Spleen (tissue), 11 donors: Measurements from ENCODE around the gene WHRN. TPM values are rescaled to one million over a fixed set of nuclear protein-coding genes. Genes with fewer than 3 reads are reported as not detected.

ENCODE experiments used
- DNase-seq: peaks from one replicate; pipeline ENCODE4 v3.0.0-alpha.2; 2020
- H3K27ac ChIP-seq, 8 donors: fragments of 200-600 bp; sonication (generic) in 7 of 8; 1 replicate in 4 of 8; 2 replicates in 4 of 8; pipeline versions ENCODE4 v1.5.0 to v1.8.0; 2016 to 2021; ENCODE audit warnings: inconsistent platforms in 4 of 8, mild to moderate bottlenecking in 4 of 8, moderate library complexity in 1 of 8
- H3K27me3 ChIP-seq, 7 donors: fragments of 200-600 bp; sonication (generic) in 6 of 7; replicated peaks in 1 of 7; 1 replicate in 4 of 7; 2 replicates in 3 of 7; pipeline versions ENCODE4 v1.5.0 to v1.8.0; 2016 to 2021; ENCODE audit warnings: inconsistent platforms in 3 of 7, mild to moderate bottlenecking in 1 of 7
- H3K36me3 ChIP-seq, 6 donors: fragments of 200-600 bp; sonication (generic) in 5 of 6; 1 replicate in 4 of 6; 2 replicates in 2 of 6; pipeline versions ENCODE4 v1.5.0 to v1.8.0; 2016 to 2021; ENCODE audit warnings: inconsistent platforms in 2 of 6
- H3K4me1 ChIP-seq, 6 donors: fragments of 200-600 bp; sonication (generic) in 5 of 6; 1 replicate in 3 of 6; 2 replicates in 3 of 6; pipeline versions ENCODE4 v1.5.0 to v1.8.0; 2016 to 2021; ENCODE audit warnings: inconsistent platforms in 3 of 6
- H3K4me3 ChIP-seq, 8 donors: fragments of 200-600 bp; sonication (generic) in 7 of 8; 1 replicate in 4 of 8; 2 replicates in 4 of 8; pipeline versions ENCODE4 v1.5.0 to v1.8.0; 2016 to 2021; ENCODE audit warnings: inconsistent platforms in 4 of 8, mild to moderate bottlenecking in 4 of 8, moderate library complexity in 2 of 8
- H3K9me3 ChIP-seq, 8 donors: fragments of 200-600 bp; sonication (generic) in 7 of 8; 1 replicate in 4 of 8; 2 replicates in 4 of 8; pipeline versions ENCODE4 v1.5.0 to v1.8.0; 2016 to 2021; ENCODE audit warnings: inconsistent platforms in 4 of 8
- POLR2A ChIP-seq, 3 donors: fragments of 450-650 bp; IDR thresholded peaks; one replicate each; pipeline ENCODE4 v1.5.1; 2017; ENCODE audit warnings: antibody characterized with exemption in 3 of 3, mild to moderate bottlenecking in 1 of 3
- POLR2AphosphoS5 ChIP-seq, 3 donors: sonication (generic); formaldehyde crosslinking; IDR thresholded peaks; one replicate each; pipeline ENCODE4 v1.5.1; 2017; ENCODE audit warnings: antibody characterized with exemption in 3 of 3
- WGBS, 5 donors: extraction: QIAGEN DNeasy Blood & Tissue Kit in 3 of 5; methylation state at CpG; one replicate each; pipeline versions ENCODE4 v1.1.5 to v1.1.7; 2013 to 2018; 5-methylcytosine and 5-hydroxymethylcytosine counted together
- intact Hi-C: fragments of 100-400 bp; cut with DNase I; formaldehyde crosslinking; loops from one replicate; pipeline ENCODE4 v1.15.0; 2023; ENCODE audit warnings: low total_unique reads
- polyA plus RNA-seq, 3 donors: library from polyadenylated mRNA; stranded (reverse); fragments of 200-250 nt; gene quantifications; one replicate each; pipeline ENCODE4 v1.2.1, GENCODE V29; 2013
- total RNA-seq, 7 donors: library from RNA; depleted of rRNA in 3 of 7; stranded (reverse); fragments of >200 nt in 3 of 7; fragmentation: NEBNext Ultra II Directional in 4 of 7; extraction: Animal tissue kit (Norgen Biotek cat#: 25700) in 4 of 7; gene quantifications; one replicate each; pipeline versions ENCODE4 v1.1.0 to v1.2.1, GENCODE V29; 2016 to 2021
- TF ChIP-seq, protein P1 (sequence below), 11 experiments: fragments of 200-600 bp in 7 of 11; fragments of 450-650 bp in 4 of 11; sonication (generic) in 4 of 11; IDR thresholded peaks in 8 of 11; conservative IDR thresholded peaks in 3 of 11; 1 replicate in 7 of 11; 2 replicates in 4 of 11; pipeline versions ENCODE4 v1.4.0 to v1.8.0; 2016 to 2021; ENCODE audit warnings: antibody characterized with exemption in 11 of 11, inconsistent platforms in 4 of 11, mild to moderate bottlenecking in 1 of 11
- donor health status: healthy with polysubstance abuse.
- donor health status: DM: no; HTN: no; CAD: no; lungs with moderate emphysema.
- donor health status: DM: no; HTN: no; CAD: no.
- donor health status: Bipolar disorder and iron deficiency.
- donor health status: healthy.
- donor health status: DM: no; HTN: no; CAD: no.
- donor health status: DM: yes; HTN: yes; CAD: no.

WHRN gene
- total and polyA plus RNA-seq, 10 donors = 3.7 to 51.6 (median 26.8) TPM

DNA sequence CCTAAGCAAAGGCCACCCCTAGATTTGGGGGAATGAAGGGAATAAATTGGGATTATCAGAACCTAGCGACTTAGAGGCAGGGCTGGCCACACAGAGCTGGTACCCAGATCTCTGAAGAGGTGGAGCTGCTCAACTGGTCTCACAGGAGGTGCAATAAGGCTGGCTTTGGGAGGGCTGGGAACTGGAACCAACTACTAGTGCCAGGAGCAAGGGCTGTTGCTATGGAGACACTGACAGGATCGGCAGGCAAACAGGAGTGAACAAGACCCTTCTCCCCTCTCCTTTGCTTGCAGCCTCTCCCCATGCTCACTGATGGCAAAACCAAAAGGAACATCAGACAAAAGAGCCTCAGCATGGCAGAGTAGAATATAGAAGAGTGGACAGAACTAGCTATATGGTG lies 17.0 kb upstream of the WHRN start:
- TF ChIP-seq, protein P1, sequence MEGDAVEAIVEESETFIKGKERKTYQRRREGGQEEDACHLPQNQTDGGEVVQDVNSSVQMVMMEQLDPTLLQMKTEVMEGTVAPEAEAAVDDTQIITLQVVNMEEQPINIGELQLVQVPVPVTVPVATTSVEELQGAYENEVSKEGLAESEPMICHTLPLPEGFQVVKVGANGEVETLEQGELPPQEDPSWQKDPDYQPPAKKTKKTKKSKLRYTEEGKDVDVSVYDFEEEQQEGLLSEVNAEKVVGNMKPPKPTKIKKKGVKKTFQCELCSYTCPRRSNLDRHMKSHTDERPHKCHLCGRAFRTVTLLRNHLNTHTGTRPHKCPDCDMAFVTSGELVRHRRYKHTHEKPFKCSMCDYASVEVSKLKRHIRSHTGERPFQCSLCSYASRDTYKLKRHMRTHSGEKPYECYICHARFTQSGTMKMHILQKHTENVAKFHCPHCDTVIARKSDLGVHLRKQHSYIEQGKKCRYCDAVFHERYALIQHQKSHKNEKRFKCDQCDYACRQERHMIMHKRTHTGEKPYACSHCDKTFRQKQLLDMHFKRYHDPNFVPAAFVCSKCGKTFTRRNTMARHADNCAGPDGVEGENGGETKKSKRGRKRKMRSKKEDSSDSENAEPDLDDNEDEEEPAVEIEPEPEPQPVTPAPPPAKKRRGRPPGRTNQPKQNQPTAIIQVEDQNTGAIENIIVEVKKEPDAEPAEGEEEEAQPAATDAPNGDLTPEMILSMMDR (IDR thresholded peaks at IDR 0.05 in 8 of 11, conservative IDR thresholded peaks at IDR 0.05 in 3 of 11) = no peak
- TF ChIP-seq POLR2AphosphoS5 (IDR thresholded peaks at IDR 0.05) = no peak
- TF ChIP-seq POLR2A (IDR thresholded peaks at IDR 0.05) = no peak
- Histone ChIP-seq H3K9me3 (no peaks in the 10 kb centered on the region), H3K36me3 (no peaks in the 10 kb centered on the region), H3K27me3 (peaks cover 0 to 4% (median 0%) of the 10 kb centered on the region in 7 donors), H3K4me1 (peaks cover 0 to 10% (median 0%) of the 10 kb centered on the region in 6 donors), H3K27ac (no peak overlapping the region), H3K4me3 (no peak overlapping the region)
- intact Hi-C loops = no loop called here
- WGBS, 5 donors = 40 to 65% (median 45%) methylated on average over 2 of the region's 2 CpGs
- DNase-seq = no peak

DNA sequence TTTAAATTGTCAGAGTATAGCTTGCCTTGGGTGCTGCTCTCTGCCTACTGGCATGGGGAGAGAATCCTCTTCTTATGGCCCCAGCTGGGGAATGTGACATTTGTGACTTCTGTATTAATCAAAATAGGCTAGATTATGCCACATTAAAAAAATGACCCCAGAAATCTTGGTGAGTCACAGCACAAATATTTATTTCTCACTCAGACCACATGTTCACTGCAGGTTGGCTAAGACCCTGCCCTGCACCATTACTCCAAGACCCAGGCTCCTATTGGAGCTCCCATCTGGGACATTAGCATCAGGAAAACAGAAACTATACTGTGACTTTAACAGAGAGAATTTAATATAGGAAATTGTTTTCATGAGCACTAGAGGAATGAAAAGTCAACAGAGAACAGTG lies 16.6 kb upstream of the WHRN start:
- H3K27ac ChIP-seq = no peak overlapping the region

DNA sequence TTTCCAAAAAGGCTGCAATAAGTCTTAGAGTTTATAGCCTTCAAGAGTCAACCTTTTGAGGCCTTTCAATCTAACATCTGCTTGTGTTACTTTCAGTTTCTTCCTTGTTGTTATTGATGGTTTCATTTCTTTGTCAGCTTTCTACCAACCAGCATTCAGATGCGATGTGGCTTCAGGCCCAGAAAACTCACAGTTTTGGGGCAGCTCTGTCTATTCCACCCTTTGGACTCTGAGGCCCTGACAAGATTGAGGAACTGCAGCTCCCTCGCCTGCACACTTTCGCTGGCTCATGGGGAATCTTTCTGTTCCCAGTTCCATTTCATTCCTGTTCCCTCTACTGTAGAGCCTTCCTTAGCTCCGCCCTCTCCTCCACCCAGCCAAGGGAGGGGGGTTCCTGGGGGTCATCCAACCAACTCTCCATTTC lies 13.3 kb upstream of the WHRN start:
- DNase-seq = no peak
- Histone ChIP-seq H3K27me3 (peaks cover 0 to 4% (median 0%) of the 10 kb centered on the region in 7 donors), H3K36me3 (no peaks in the 10 kb centered on the region), H3K9me3 (no peaks in the 10 kb centered on the region), H3K4me3 (no peak overlapping the region), H3K4me1 (peaks cover 0 to 21% (median 9%) of the 10 kb centered on the region in 6 donors), H3K27ac (peak overlapping the region in 6 of 8 donors; percentile 1 to 71 (median 50))
- TF ChIP-seq, protein P1 (IDR thresholded peaks at IDR 0.05 in 8 of 11, conservative IDR thresholded peaks at IDR 0.05 in 3 of 11) = no peak
- TF ChIP-seq POLR2A (IDR thresholded peaks at IDR 0.05) (no peak), POLR2AphosphoS5 (IDR thresholded peaks at IDR 0.05) (no peak)
- 64 to 81% (median 72%) methylated on average over 4 of the region's 4 CpGs for WGBS, 5 donors
- intact Hi-C loops = no loop called here

More for the DNA sequence above, 16.6 kb upstream of the WHRN start:
- TF ChIP-seq POLR2A (IDR thresholded peaks at IDR 0.05) = no peak
- TF ChIP-seq, protein P1 (IDR thresholded peaks at IDR 0.05 in 8 of 11, conservative IDR thresholded peaks at IDR 0.05 in 3 of 11) = no peak
- TF ChIP-seq POLR2AphosphoS5 (IDR thresholded peaks at IDR 0.05) = no peak
- Histone ChIP-seq H3K36me3 (no peaks in the 10 kb centered on the region), H3K27me3 (peaks cover 0 to 4% (median 0%) of the 10 kb centered on the region in 7 donors), H3K4me1 (peaks cover 0 to 10% (median 0%) of the 10 kb centered on the region in 6 donors), H3K9me3 (no peaks in the 10 kb centered on the region), H3K4me3 (no peak overlapping the region)
- intact Hi-C loops = no loop called here
- DNase-seq = no peak

DNA sequence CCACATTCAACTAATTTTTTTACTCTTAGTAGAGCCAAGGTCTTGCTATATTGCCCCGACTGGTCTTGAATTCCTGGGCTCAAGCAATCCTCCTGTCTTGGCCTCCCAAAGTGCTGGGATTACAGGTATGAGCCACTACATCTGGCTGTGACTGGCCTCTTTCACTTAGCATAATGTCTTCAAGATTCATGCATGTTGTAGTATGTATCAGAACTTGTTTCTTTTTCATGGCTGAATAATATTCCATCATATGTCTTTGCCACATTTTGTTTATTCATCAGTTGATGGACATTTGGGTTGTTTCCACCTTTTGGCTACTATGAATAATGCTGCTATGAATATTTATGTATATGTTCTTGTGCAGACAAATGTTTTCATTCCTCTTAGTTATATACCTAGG lies 12.8 kb upstream of the WHRN start:
- intact Hi-C loops = no loop called here
- 85 to 100% (median 100%) methylated on average over 1 of the region's 1 CpG for WGBS, 5 donors

More for the DNA sequence above, 12.8 kb upstream of the WHRN start:
- Histone ChIP-seq H3K36me3 (no peaks in the 10 kb centered on the region), H3K27ac (peak overlapping the region in 6 of 8 donors; percentile 1 to 71 (median 50)), H3K4me1 (peaks cover 0 to 26% (median 14%) of the 10 kb centered on the region in 6 donors), H3K4me3 (no peak overlapping the region), H3K27me3 (peaks cover 0 to 4% (median 0%) of the 10 kb centered on the region in 7 donors), H3K9me3 (no peaks in the 10 kb centered on the region)
- no peak for TF ChIP-seq POLR2A (IDR thresholded peaks at IDR 0.05)
- no peak for TF ChIP-seq POLR2AphosphoS5 (IDR thresholded peaks at IDR 0.05)
- TF ChIP-seq, protein P1 (IDR thresholded peaks at IDR 0.05 in 8 of 11, conservative IDR thresholded peaks at IDR 0.05 in 3 of 11) = no peak
- DNase-seq = no peak
